ENCODE data around the gene STX18. TPM values are rescaled to one million over a fixed set of nuclear protein-coding genes. Genes with fewer than 3 reads are reported as not detected.

STX18 gene
- total and polyA plus RNA-seq, 2 of the 13 experiments (the other 11 are each of a cell fraction or from before 2014, with no cell fraction given) = 23.9 to 37.1 TPM

DNA sequence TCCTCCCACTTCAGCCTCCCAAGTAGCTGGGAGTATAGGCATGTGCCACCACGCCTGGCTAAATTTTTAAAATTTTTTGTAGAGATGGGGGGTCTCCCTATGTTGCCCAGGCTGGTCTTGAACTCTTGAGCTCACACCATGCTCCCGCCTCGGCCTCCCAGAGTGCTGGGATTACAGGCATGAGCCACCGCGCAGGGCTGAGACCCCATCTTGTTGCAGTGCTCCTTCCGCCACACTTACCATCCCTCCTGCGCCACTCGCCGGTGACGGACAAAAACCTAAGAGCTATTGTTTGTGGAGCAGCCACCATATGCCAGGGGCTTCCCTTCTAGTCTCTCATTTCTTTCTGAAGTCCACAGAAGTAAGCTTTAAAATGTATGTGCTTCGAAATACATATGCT, 120.5 kb downstream of the STX18 start:
- Histone ChIP-seq H3K79me2 (ENCODE audit: insufficient read depth, low read length) (no peaks in the 10 kb centered on the region), H3K4me3 (replicated peaks in 1 of 3; ENCODE audit: insufficient read depth in 1 of 3, low read depth in 2 of 3, low read length in 3 of 3) (no peak overlapping the region), H3K27me3 (ENCODE audit: control insufficient read depth in 1 of 2, insufficient read depth in 2 of 2, low read length in 2 of 2) (no peaks in the 10 kb centered on the region), H3K4me1 (ENCODE audit: insufficient read depth, low read length) (no peaks in the 10 kb centered on the region), H3K4me2 (ENCODE audit: low read depth, low read length) (no peak overlapping the region), H3K36me3 (replicated peaks in 1 of 2; ENCODE audit: control insufficient read depth in 1 of 2, insufficient read depth in 2 of 2, low read length in 2 of 2) (peaks cover 25 to 48% of the 10 kb centered on the region in 2 experiments; a peak in 4 of 5 replicates), H4K20me1 (ENCODE audit: insufficient read depth, low read length) (no peaks in the 10 kb centered on the region), H3K9ac (ENCODE audit: insufficient read depth, low read depth, low read length) (no peak overlapping the region), H3K9me3 (ENCODE audit: low read length) (no peaks in the 10 kb centered on the region), H3K27ac (ENCODE audit: extremely low read length, insufficient read depth, low read length) (no peak overlapping the region), H2AFZ (ENCODE audit: low read length) (no peak overlapping the region)
- ATAC-seq = no peak
- no TSS peak for BruUV-seq (replicated peaks)
- FAIRE-seq = no peak
- POLR2A ChIA-PET = no interaction called here
- in situ Hi-C loops (cut with HindIII; ENCODE audit: extremely low pct_ligation_motif_present, low pct_unique_long_range_greater_than_20kb) = no loop called here
- DNase-seq (ENCODE audit: low spot score) = no peak
- intact Hi-C loops (cut with micrococcal nuclease; ENCODE audit: unreplicated experiment) = no loop called here
- CTCF ChIA-PET (ENCODE audit: low intra/inter-chr PET ratio, low total read pairs) = no interaction called here
- TF ChIP-seq, protein P1, sequence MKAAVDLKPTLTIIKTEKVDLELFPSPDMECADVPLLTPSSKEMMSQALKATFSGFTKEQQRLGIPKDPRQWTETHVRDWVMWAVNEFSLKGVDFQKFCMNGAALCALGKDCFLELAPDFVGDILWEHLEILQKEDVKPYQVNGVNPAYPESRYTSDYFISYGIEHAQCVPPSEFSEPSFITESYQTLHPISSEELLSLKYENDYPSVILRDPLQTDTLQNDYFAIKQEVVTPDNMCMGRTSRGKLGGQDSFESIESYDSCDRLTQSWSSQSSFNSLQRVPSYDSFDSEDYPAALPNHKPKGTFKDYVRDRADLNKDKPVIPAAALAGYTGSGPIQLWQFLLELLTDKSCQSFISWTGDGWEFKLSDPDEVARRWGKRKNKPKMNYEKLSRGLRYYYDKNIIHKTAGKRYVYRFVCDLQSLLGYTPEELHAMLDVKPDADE (CRISPR knock-in tag; IDR thresholded peaks at IDR 0.05) = no peak
- WGBS (ENCODE audit: low lambda C conversion rate) = 96% methylated on average over 11 of the region's 11 CpGs

DNA sequence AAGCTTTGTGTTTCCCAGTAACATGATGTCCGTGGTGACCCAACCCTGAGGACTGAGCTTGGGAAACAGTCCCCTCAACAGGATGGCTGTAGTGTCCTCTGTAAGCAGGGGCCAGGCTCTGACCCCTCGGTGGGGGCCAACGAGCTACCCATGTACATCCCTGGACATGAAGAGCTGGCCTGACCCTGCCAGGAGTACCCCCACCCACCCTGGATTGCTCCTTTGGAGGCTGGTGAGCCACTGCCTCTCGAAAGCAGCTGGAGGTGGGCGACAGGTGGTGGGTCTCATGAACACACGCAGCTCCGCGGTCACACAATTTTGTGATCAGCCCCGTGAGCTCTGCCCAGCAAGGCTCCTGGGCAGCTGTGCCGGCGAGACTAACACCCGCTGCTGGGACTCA, 121.4 kb downstream of the STX18 start:
- Histone ChIP-seq H3K27ac (ENCODE audit: extremely low read length, insufficient read depth, low read length) (no peak overlapping the region), H3K9me3 (ENCODE audit: low read length) (no peaks in the 10 kb centered on the region), H3K4me1 (ENCODE audit: insufficient read depth, low read length) (no peaks in the 10 kb centered on the region), H3K9ac (ENCODE audit: insufficient read depth, low read depth, low read length) (no peak overlapping the region), H2AFZ (ENCODE audit: low read length) (no peak overlapping the region), H3K4me3 (replicated peaks in 1 of 3; ENCODE audit: insufficient read depth in 1 of 3, low read depth in 2 of 3, low read length in 3 of 3) (no peak overlapping the region), H3K27me3 (ENCODE audit: control insufficient read depth in 1 of 2, insufficient read depth in 2 of 2, low read length in 2 of 2) (no peaks in the 10 kb centered on the region), H3K36me3 (replicated peaks in 1 of 2; ENCODE audit: control insufficient read depth in 1 of 2, insufficient read depth in 2 of 2, low read length in 2 of 2) (peaks cover 25 to 45% of the 10 kb centered on the region in 2 experiments; a peak in 4 of 5 replicates), H3K4me2 (ENCODE audit: low read depth, low read length) (no peak overlapping the region), H4K20me1 (ENCODE audit: insufficient read depth, low read length) (no peaks in the 10 kb centered on the region), H3K79me2 (ENCODE audit: insufficient read depth, low read length) (no peaks in the 10 kb centered on the region)
- WGBS (ENCODE audit: low lambda C conversion rate) = no CpG with 5 or more reads among the region's 12 CpGs
- BruUV-seq (replicated peaks) = no TSS peak
- ATAC-seq (no peak), DNase-seq (ENCODE audit: low spot score) (no peak), FAIRE-seq (no peak)
- ChIA-PET CTCF (ENCODE audit: low intra/inter-chr PET ratio, low total read pairs) (no interaction called here), POLR2A (no interaction called here)
- in situ Hi-C loops (cut with HindIII; ENCODE audit: extremely low pct_ligation_motif_present, low pct_unique_long_range_greater_than_20kb) (no loop called here), intact Hi-C loops (cut with micrococcal nuclease; ENCODE audit: unreplicated experiment) (no loop called here)
- TF ChIP-seq ZNF776 (CRISPR knock-in tag; IDR thresholded peaks at IDR 0.05) (no peak), SMAD9 (CRISPR knock-in tag; IDR thresholded peaks at IDR 0.05) (no peak), CBX2 (IDR thresholded peaks at IDR 0.05; ENCODE audit: low read depth, low read length) (no peak), CBX2 (CRISPR knock-in tag; IDR thresholded peaks at IDR 0.05; ENCODE audit: low read depth) (no peak), ZNF562 (CRISPR knock-in tag; IDR thresholded peaks at IDR 0.05; ENCODE audit: borderline replicate concordance) (no peak), ATF1 (CRISPR knock-in tag; IDR thresholded peaks at IDR 0.05) (no peak), PHF5A (CRISPR knock-in tag; IDR thresholded peaks at IDR 0.05; ENCODE audit: low read depth, unreplicated experiment) (no peak), HMG20A (CRISPR knock-in tag; IDR thresholded peaks at IDR 0.05; ENCODE audit: borderline replicate concordance) (no peak), ZNF431 (CRISPR knock-in tag; IDR thresholded peaks at IDR 0.05; ENCODE audit: borderline replicate concordance, low read depth) (no peak), MEIS1 (CRISPR knock-in tag; IDR thresholded peaks at IDR 0.05; ENCODE audit: borderline replicate concordance) (no peak), NCOA2 (CRISPR knock-in tag; IDR thresholded peaks at IDR 0.05) (no peak), TRIM24 (CRISPR knock-in tag; IDR thresholded peaks at IDR 0.05) (no peak), CCDC6 (CRISPR knock-in tag; IDR thresholded peaks at IDR 0.05) (no peak), ZNF546 (CRISPR knock-in tag; conservative IDR thresholded peaks at IDR 0.05) (no peak), TMF1 (CRISPR knock-in tag; IDR thresholded peaks at IDR 0.05; ENCODE audit: low read depth) (no peak), KLF16 (CRISPR knock-in tag; IDR thresholded peaks at IDR 0.05) (no peak), ZNF83 (CRISPR knock-in tag; IDR thresholded peaks at IDR 0.05; ENCODE audit: borderline replicate concordance) (no peak), SNAI1 (CRISPR knock-in tag; IDR thresholded peaks at IDR 0.05; ENCODE audit: borderline replicate concordance) (no peak)
- TF ChIP-seq, protein P2, sequence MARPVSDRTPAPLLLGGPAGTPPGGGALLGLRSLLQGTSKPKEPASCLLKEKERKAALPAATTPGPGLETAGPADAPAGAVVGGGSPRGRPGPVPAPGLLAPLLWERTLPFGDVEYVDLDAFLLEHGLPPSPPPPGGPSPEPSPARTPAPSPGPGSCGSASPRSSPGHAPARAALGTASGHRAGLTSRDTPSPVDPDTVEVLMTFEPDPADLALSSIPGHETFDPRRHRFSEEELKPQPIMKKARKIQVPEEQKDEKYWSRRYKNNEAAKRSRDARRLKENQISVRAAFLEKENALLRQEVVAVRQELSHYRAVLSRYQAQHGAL (CRISPR knock-in tag; IDR thresholded peaks at IDR 0.05; ENCODE audit: not compliant biosample characterization) = no peak

All from HepG2 (cell line).